ENCODE measurements around the gene CCDC70.
"Not testable (repeated sequence)": the region's sequence is repeated elsewhere in the genome, so short reads cannot be mapped to it uniquely, and the experiment has no call there.

Gene CCDC70

GRCh38 chr13:51861723-51862300, at the start of gene CCDC70:
TSS of gene CCDC70 (plus strand) at chr13:51861969. CDS start at chr13:51865412, 3,443 bp downstream.
- no peak for DNase-seq (ENCODE audit: low spot score)

GRCh38 chr13:51814071-51814470, 47.7 kb upstream of the CCDC70 start:
- DNase-seq (ENCODE audit: low spot score): no peak

- peak; percentile 79 for DNase-seq (ENCODE audit: low spot score)
Observed at GRCh38 chr13:51814825-51815650, 46.7 kb upstream of the CCDC70 start.

GRCh38 chr13:51815848-51816247, 45.9 kb upstream of the CCDC70 start:
- DNase-seq (ENCODE audit: low spot score): no peak

GRCh38 chr13:51816604-51817249, 45.0 kb upstream of the CCDC70 start:
- DNase-seq (ENCODE audit: low spot score): no peak

- DNase-seq (ENCODE audit: low spot score): no peak
Observed at GRCh38 chr13:51817717-51818116, 44.1 kb upstream of the CCDC70 start.

- no peak for DNase-seq (ENCODE audit: low spot score)
Observed at GRCh38 chr13:51818276-51818675, 43.5 kb upstream of the CCDC70 start.

- DNase-seq (ENCODE audit: low spot score): no peak
Observed at GRCh38 chr13:51818781-51819511, 42.8 kb upstream of the CCDC70 start.

GRCh38 chr13:51819544-51819943, 42.2 kb upstream of the CCDC70 start:
- DNase-seq (ENCODE audit: low spot score): no peak

- no peak for DNase-seq (ENCODE audit: low spot score)
Observed at GRCh38 chr13:51820016-51820597, 41.7 kb upstream of the CCDC70 start.

- no peak for DNase-seq (ENCODE audit: low spot score)
Observed at GRCh38 chr13:51821606-51822005, 40.2 kb upstream of the CCDC70 start.

GRCh38 chr13:51822106-51822815, 39.5 kb upstream of the CCDC70 start:
- no peak for DNase-seq (ENCODE audit: low spot score)

GRCh38 chr13:51823359-51823758, 38.4 kb upstream of the CCDC70 start:
- DNase-seq (ENCODE audit: low spot score): no peak

GRCh38 chr13:51823863-51824262, 37.9 kb upstream of the CCDC70 start:
- DNase-seq (ENCODE audit: low spot score): no peak

GRCh38 chr13:51824712-51825111, 37.1 kb upstream of the CCDC70 start:
- DNase-seq (ENCODE audit: low spot score): not testable (repeated sequence)

GRCh38 chr13:51825165-51825592, 36.6 kb upstream of the CCDC70 start:
- DNase-seq (ENCODE audit: low spot score): no peak

GRCh38 chr13:51825681-51826254, 36.0 kb upstream of the CCDC70 start:
- no peak for DNase-seq (ENCODE audit: low spot score)

- no peak for DNase-seq (ENCODE audit: low spot score)
Observed at GRCh38 chr13:51826606-51827005, 35.2 kb upstream of the CCDC70 start.

GRCh38 chr13:51827254-51827653, 34.5 kb upstream of the CCDC70 start:
- DNase-seq (ENCODE audit: low spot score): no peak

GRCh38 chr13:51828730-51829567, 32.8 kb upstream of the CCDC70 start:
- no peak for DNase-seq (ENCODE audit: low spot score)

All from iPS-NIHi11 (cell line).